ENCODE data around the gene MAEL.

GRCh38 chr1:167054531-167054930, 65.5 kb downstream of the MAEL start:
- TF ChIP-seq TSHZ1 (tag by site-specific recombination; IDR thresholded peaks at IDR 0.05; ENCODE audit: borderline replicate concordance) (no peak), ZNF350 (tag by site-specific recombination; IDR thresholded peaks at IDR 0.05) (no peak), CTCF (tag by site-specific recombination; IDR thresholded peaks at IDR 0.05) (no peak), ZNF776 (tag by site-specific recombination; IDR thresholded peaks at IDR 0.05; ENCODE audit: borderline replicate concordance) (no peak), TCF7L2 (IDR thresholded peaks at IDR 0.05; ENCODE audit: borderline replicate concordance, low read depth, low read length) (no peak), ZBTB7A (tag by site-specific recombination; IDR thresholded peaks at IDR 0.05; ENCODE audit: low read depth) (no peak), PBX3 (CRISPR knock-in tag; IDR thresholded peaks at IDR 0.05) (no peak), PRDM1 (tag by site-specific recombination; IDR thresholded peaks at IDR 0.05) (no peak), IKZF3 (tag by site-specific recombination; IDR thresholded peaks at IDR 0.05) (no peak)

Measured in HEK293 (cell line).